A549 treated with AZD9567 at 1 μM for 4 hours (cell line): ENCODE data around the gene TARS3. TPM values are rescaled to one million over a fixed set of nuclear protein-coding genes. Genes with fewer than 3 reads are reported as not detected.

Source experiments
- total RNA-seq: library from RNA; stranded (reverse); fragments of 200-300 nt; extraction: Qiagen RNA extraction; gene quantifications from 5 replicates; pipeline ENCODE4 v1.2.3, GENCODE V29; 2022; ENCODE audit not compliant: insufficient read depth

TARS3 gene
- 7.3 to 12.6 TPM (median 8.7 TPM) in 5 replicates for total RNA-seq

GRCh38 chr15:101723874-101724674 is at the start of gene TARS3:
TARS3 (minus strand) TSS chr15:101724473; CDS start chr15:101724387, 86 bp downstream.

DNA sequence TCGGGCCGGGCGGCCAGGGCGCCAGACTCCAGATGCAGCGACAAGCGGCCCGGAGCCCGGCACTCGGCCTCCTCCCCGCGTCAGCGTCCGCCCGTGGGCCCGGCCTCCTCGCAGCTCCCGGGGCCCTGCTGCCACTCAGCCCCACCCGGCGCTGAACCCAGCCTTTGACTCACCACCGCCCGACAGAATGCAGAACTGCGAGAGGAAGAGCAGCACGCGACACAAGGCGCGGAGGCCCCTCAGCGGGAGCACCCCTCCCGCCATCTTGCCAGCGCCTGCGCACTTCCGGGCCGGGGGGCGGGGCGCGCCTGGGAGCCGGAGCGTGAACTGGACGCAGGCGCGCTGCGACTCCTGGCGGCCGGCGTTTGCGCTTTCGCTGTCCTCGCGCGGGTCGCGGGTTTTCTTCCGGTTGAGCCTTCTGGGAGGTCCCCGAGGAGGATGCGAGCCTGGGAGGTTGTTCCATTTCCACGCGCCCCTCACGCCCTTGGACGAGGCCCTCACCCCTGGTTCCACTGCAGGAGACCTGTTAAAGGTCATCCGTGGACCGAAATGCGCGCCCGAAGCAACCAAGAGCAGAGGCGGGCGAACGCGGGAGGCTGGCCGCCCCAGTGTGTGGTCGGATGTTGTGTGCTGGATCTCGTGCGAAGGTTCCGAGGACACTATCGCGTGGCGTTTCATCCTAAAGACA is 72.0 kb downstream of the TARS3 start, which contains the start of gene TM2D3:
TM2D3 (minus strand) TSS at position 284 of the 688 bp plus-strand sequence; CDS start at position 264, 20 bp downstream.

Other genes starting within 250 kb of the TARS3 start
- gene PCSK6, start 234.8 kb downstream of the TARS3 start, total RNA-seq, result 10.6 to 19.6 TPM (median 11.3 TPM) in 5 replicates
- 32.2 to 37.0 TPM (median 35.3 TPM) in 5 replicates for gene TM2D3, start 72.1 kb downstream of the TARS3 start, total RNA-seq
- not detected in 5 replicates for gene OR4F6, start 79.0 kb upstream of the TARS3 start, total RNA-seq
- gene OR4F15, start 87.7 kb upstream of the TARS3 start, total RNA-seq, result not detected in 5 replicates